ENCODE results near the gene TAGLN.

The TAGLN gene

GRCh38 chr11:117175104-117175503, 24.1 kb upstream of the TAGLN start:
- peaks cover 8 to 27% (median 19%) of the 10 kb centered on the region in 4 experiments for H3K4me1 ChIP-seq (ENCODE audit: control extremely low read depth in 1 of 4, control insufficient read depth in 4 of 4, insufficient read depth in 4 of 4, low read length in 3 of 4)
- ChIA-PET POLR2A (no interaction called here), CTCF (interaction anchor here (0.8 to 4.2 kb wide), 3 partner anchors 9 to 52 kb away, joined by 3 to 18 read pairs (median 3); no protein-coding TSS in a partner anchor)
- WGBS (ENCODE audit: insufficient coverage), result 86% methylated on average over 7 of the region's 7 CpGs
- H3K9me3 ChIP-seq (ENCODE audit: control extremely low read depth in 1 of 5, control insufficient read depth in 4 of 5, insufficient read depth in 2 of 5, low read depth in 1 of 5, low read length in 4 of 5), result no peaks in the 10 kb centered on the region
- H3K36me3 ChIP-seq (ENCODE audit: control insufficient read depth in 4 of 4, insufficient read depth in 4 of 4, low read length in 3 of 4), result peaks cover 3 to 19% (median 16%) of the 10 kb centered on the region in 4 experiments
- no peak overlapping the region for H3K27ac ChIP-seq (ENCODE audit: insufficient read depth in 1 of 2, low read depth in 1 of 2, low read length in 2 of 2, poor library complexity in 1 of 2, severe bottlenecking in 2 of 2)
- no peak overlapping the region for H3K4me3 ChIP-seq (ENCODE audit: control insufficient read depth in 1 of 7, extremely low read depth in 1 of 7, insufficient read depth in 4 of 7, low read depth in 2 of 7, low read length in 6 of 7)
- DNase-seq, result no peak
- no peaks in the 10 kb centered on the region for H3K27me3 ChIP-seq (replicated peaks in 2 of 5; ENCODE audit: control insufficient read depth in 4 of 5, insufficient read depth in 5 of 5, low read length in 4 of 5)

GRCh38 chr11:117175781-117176180, 23.4 kb upstream of the TAGLN start:
- H3K4me1 ChIP-seq (ENCODE audit: control extremely low read depth in 1 of 4, control insufficient read depth in 4 of 4, insufficient read depth in 4 of 4, low read length in 3 of 4), result peaks cover 8 to 33% (median 25%) of the 10 kb centered on the region in 4 experiments
- POLR2A ChIA-PET, result no interaction called here
- H3K4me3 ChIP-seq (ENCODE audit: control insufficient read depth in 1 of 7, extremely low read depth in 1 of 7, insufficient read depth in 4 of 7, low read depth in 2 of 7, low read length in 6 of 7), result no peak overlapping the region
- DNase-seq, result no peak
- no peaks in the 10 kb centered on the region for H3K9me3 ChIP-seq (ENCODE audit: control extremely low read depth in 1 of 5, control insufficient read depth in 4 of 5, insufficient read depth in 2 of 5, low read depth in 1 of 5, low read length in 4 of 5)
- peaks cover 3 to 12% (median 10%) of the 10 kb centered on the region in 4 experiments for H3K36me3 ChIP-seq (ENCODE audit: control insufficient read depth in 4 of 4, insufficient read depth in 4 of 4, low read length in 3 of 4)
- H3K27me3 ChIP-seq (replicated peaks in 2 of 5; ENCODE audit: control insufficient read depth in 4 of 5, insufficient read depth in 5 of 5, low read length in 4 of 5), result no peaks in the 10 kb centered on the region
- CTCF ChIA-PET, result interaction anchor here (1.3 to 4.2 kb wide), 3 partner anchors 9 to 51 kb away, joined by 3 to 18 read pairs (median 10); no protein-coding TSS in a partner anchor
- no peak overlapping the region for H3K27ac ChIP-seq (ENCODE audit: insufficient read depth in 1 of 2, low read depth in 1 of 2, low read length in 2 of 2, poor library complexity in 1 of 2, severe bottlenecking in 2 of 2)
- 94% methylated on average over 4 of the region's 5 CpGs for WGBS (ENCODE audit: insufficient coverage)

- H3K27me3 ChIP-seq (replicated peaks in 2 of 5; ENCODE audit: control insufficient read depth in 4 of 5, insufficient read depth in 5 of 5, low read length in 4 of 5), result no peaks in the 10 kb centered on the region
- no peak overlapping the region for H3K4me3 ChIP-seq (ENCODE audit: control insufficient read depth in 1 of 7, extremely low read depth in 1 of 7, insufficient read depth in 4 of 7, low read depth in 2 of 7, low read length in 6 of 7)
- no CpG with 5 or more reads among the region's 1 CpG for WGBS (ENCODE audit: insufficient coverage)
- DNase-seq, result no peak
- H3K36me3 ChIP-seq (ENCODE audit: control insufficient read depth in 4 of 4, insufficient read depth in 4 of 4, low read length in 3 of 4), result peaks cover 0 to 8% (median 6%) of the 10 kb centered on the region in 4 experiments
- peaks cover 8 to 38% (median 29%) of the 10 kb centered on the region in 4 experiments for H3K4me1 ChIP-seq (ENCODE audit: control extremely low read depth in 1 of 4, control insufficient read depth in 4 of 4, insufficient read depth in 4 of 4, low read length in 3 of 4)
- POLR2A ChIA-PET, result no interaction called here
- CTCF ChIA-PET, result interaction anchor here (1.8 to 7.0 kb wide), 2 partner anchors 15 to 51 kb away, joined by 10 to 100 read pairs; partner anchors contain the start of genes PCSK7 and RNF214
- H3K27ac ChIP-seq (ENCODE audit: insufficient read depth in 1 of 2, low read depth in 1 of 2, low read length in 2 of 2, poor library complexity in 1 of 2, severe bottlenecking in 2 of 2), result no peak overlapping the region
- no peaks in the 10 kb centered on the region for H3K9me3 ChIP-seq (ENCODE audit: control extremely low read depth in 1 of 5, control insufficient read depth in 4 of 5, insufficient read depth in 2 of 5, low read depth in 1 of 5, low read length in 4 of 5)
Measured at GRCh38 chr11:117176186-117176585, 23.0 kb upstream of the TAGLN start.

- ChIA-PET CTCF (interaction anchor here (1.0 to 9.7 kb wide), 7 partner anchors 8 to 50 kb away, joined by 3 to 100 read pairs (median 6); partner anchors contain the start of genes PAFAH1B2, PCSK7 and RNF214), POLR2A (interaction anchor here (1.2 to 2.5 kb wide), 4 partner anchors 8 to 33 kb away, joined by 3 to 17 read pairs (median 4); partner anchors contain the start of gene PAFAH1B2)
- WGBS (ENCODE audit: insufficient coverage), result 93% methylated on average over 4 of the region's 10 CpGs
- Histone ChIP-seq H3K9me3 (ENCODE audit: control extremely low read depth in 1 of 5, control insufficient read depth in 4 of 5, insufficient read depth in 2 of 5, low read depth in 1 of 5, low read length in 4 of 5) (no peaks in the 10 kb centered on the region), H3K27me3 (replicated peaks in 2 of 5; ENCODE audit: control insufficient read depth in 4 of 5, insufficient read depth in 5 of 5, low read length in 4 of 5) (no peaks in the 10 kb centered on the region), H3K4me1 (ENCODE audit: control extremely low read depth in 1 of 4, control insufficient read depth in 4 of 4, insufficient read depth in 4 of 4, low read length in 3 of 4) (peaks cover 8 to 35% (median 32%) of the 10 kb centered on the region in 4 experiments), H3K36me3 (ENCODE audit: control insufficient read depth in 4 of 4, insufficient read depth in 4 of 4, low read length in 3 of 4) (peaks cover 0 to 7% (median 2%) of the 10 kb centered on the region in 4 experiments), H3K27ac (ENCODE audit: insufficient read depth in 1 of 2, low read depth in 1 of 2, low read length in 2 of 2, poor library complexity in 1 of 2, severe bottlenecking in 2 of 2) (peak overlapping the region in 1 of 2 experiments; percentile 70), H3K4me3 (ENCODE audit: control insufficient read depth in 1 of 7, extremely low read depth in 1 of 7, insufficient read depth in 4 of 7, low read depth in 2 of 7, low read length in 6 of 7) (peak overlapping the region in 6 of 7 experiments; percentile 68 to 82 (median 78))
- no peak for DNase-seq
Measured at GRCh38 chr11:117177534-117178209, 21.5 kb upstream of the TAGLN start.

- CTCF ChIA-PET, result interaction anchor here (0.8 to 9.7 kb wide), 10 partner anchors 9 to 309 kb away, joined by 3 to 100 read pairs (median 4); partner anchors contain the start of genes PAFAH1B2, PCSK7 and RNF214
- peak within 1 kb of the TSS; percentile 46 to 82 (median 77) for H3K4me3 ChIP-seq (ENCODE audit: control insufficient read depth in 1 of 7, extremely low read depth in 1 of 7, insufficient read depth in 4 of 7, low read depth in 2 of 7, low read length in 6 of 7)
- H3K27me3 ChIP-seq (replicated peaks in 2 of 5; ENCODE audit: control insufficient read depth in 4 of 5, insufficient read depth in 5 of 5, low read length in 4 of 5), result no peaks in the 10 kb centered on the region
- H3K9me3 ChIP-seq (ENCODE audit: control extremely low read depth in 1 of 5, control insufficient read depth in 4 of 5, insufficient read depth in 2 of 5, low read depth in 1 of 5, low read length in 4 of 5), result no peaks in the 10 kb centered on the region
- POLR2A ChIA-PET, result interaction anchor here (0.7 to 2.5 kb wide), 5 partner anchors 9 to 34 kb away, joined by 3 to 17 read pairs (median 4); partner anchors contain the start of gene PAFAH1B2
- H3K36me3 ChIP-seq (ENCODE audit: control insufficient read depth in 4 of 4, insufficient read depth in 4 of 4, low read length in 3 of 4), result peaks cover 0 to 9% (median 2%) of the 10 kb centered on the region in 4 experiments
- peak; percentile 86 to 95 (median 92) for DNase-seq
- WGBS (ENCODE audit: insufficient coverage), result 0% methylated on average over 34 of the region's 51 CpGs
- peak within 1 kb of the TSS in 1 of 2 experiments; percentile 70 for H3K27ac ChIP-seq (ENCODE audit: insufficient read depth in 1 of 2, low read depth in 1 of 2, low read length in 2 of 2, poor library complexity in 1 of 2, severe bottlenecking in 2 of 2)
- H3K4me1 ChIP-seq (ENCODE audit: control extremely low read depth in 1 of 4, control insufficient read depth in 4 of 4, insufficient read depth in 4 of 4, low read length in 3 of 4), result peaks cover 8 to 31% (median 27%) of the 10 kb centered on the region in 4 experiments
Measured at GRCh38 chr11:117178210-117179034, 20.7 kb upstream of the TAGLN start, which contains the start of gene SIDT2. Gene SIDT2 (plus strand): TSS chr11:117178743. CDS start chr11:117179264, 521 bp downstream.

- ChIA-PET CTCF (interaction anchor here (0.8 to 9.7 kb wide), 18 partner anchors 7 to 387 kb away, joined by 3 to 100 read pairs (median 4); partner anchors contain the start of genes PAFAH1B2, PCSK7 and RNF214), POLR2A (interaction anchor here (0.5 to 2.5 kb wide), 6 partner anchors 10 to 49 kb away, joined by 3 to 17 read pairs (median 4); partner anchors contain the start of gene PAFAH1B2)
- peaks cover 8 to 31% (median 27%) of the 10 kb centered on the region in 4 experiments for H3K4me1 ChIP-seq (ENCODE audit: control extremely low read depth in 1 of 4, control insufficient read depth in 4 of 4, insufficient read depth in 4 of 4, low read length in 3 of 4)
- H3K36me3 ChIP-seq (ENCODE audit: control insufficient read depth in 4 of 4, insufficient read depth in 4 of 4, low read length in 3 of 4), result peaks cover 0 to 14% (median 2%) of the 10 kb centered on the region in 4 experiments
- no peaks in the 10 kb centered on the region for H3K27me3 ChIP-seq (replicated peaks in 2 of 5; ENCODE audit: control insufficient read depth in 4 of 5, insufficient read depth in 5 of 5, low read length in 4 of 5)
- H3K27ac ChIP-seq (ENCODE audit: insufficient read depth in 1 of 2, low read depth in 1 of 2, low read length in 2 of 2, poor library complexity in 1 of 2, severe bottlenecking in 2 of 2), result peak overlapping the region in 1 of 2 experiments; percentile 70
- under 1% methylated on average over 27 of the region's 39 CpGs for WGBS (ENCODE audit: insufficient coverage)
- H3K9me3 ChIP-seq (ENCODE audit: control extremely low read depth in 1 of 5, control insufficient read depth in 4 of 5, insufficient read depth in 2 of 5, low read depth in 1 of 5, low read length in 4 of 5), result no peaks in the 10 kb centered on the region
- peak overlapping the region; percentile 46 to 82 (median 77) for H3K4me3 ChIP-seq (ENCODE audit: control insufficient read depth in 1 of 7, extremely low read depth in 1 of 7, insufficient read depth in 4 of 7, low read depth in 2 of 7, low read length in 6 of 7)
- peak in 2 of 3 donors; percentile 40 to 58 for DNase-seq
Measured at GRCh38 chr11:117179048-117179999, 19.8 kb upstream of the TAGLN start.
